22Rv1 (cell line): ENCODE measurements around the gene DHX35.

ENCODE experiments used
- CTCF ChIP-seq: fragments of 450-650 bp; IDR thresholded peaks from 2 replicates; pipeline ENCODE4 v1.5.1; 2017; ENCODE audit warnings: mild to moderate bottlenecking
- ZFX ChIP-seq: fragments of 450-650 bp; IDR thresholded peaks from 2 replicates; pipeline ENCODE4 v1.6.1; 2017; ENCODE audit warnings: antibody characterized with exemption, borderline replicate concordance

- no peak for TF ChIP-seq CTCF
- no peak for TF ChIP-seq ZFX
Observed at GRCh38 chr20:39075731-39076130, 113.6 kb downstream of the DHX35 start.
